ENCODE data around the gene BMP3. TPM values are rescaled to one million over a fixed set of nuclear protein-coding genes. Genes with fewer than 3 reads are reported as not detected.

The BMP3 gene
- total RNA-seq, 1 donor from 2014 or later, result not detected

DNA sequence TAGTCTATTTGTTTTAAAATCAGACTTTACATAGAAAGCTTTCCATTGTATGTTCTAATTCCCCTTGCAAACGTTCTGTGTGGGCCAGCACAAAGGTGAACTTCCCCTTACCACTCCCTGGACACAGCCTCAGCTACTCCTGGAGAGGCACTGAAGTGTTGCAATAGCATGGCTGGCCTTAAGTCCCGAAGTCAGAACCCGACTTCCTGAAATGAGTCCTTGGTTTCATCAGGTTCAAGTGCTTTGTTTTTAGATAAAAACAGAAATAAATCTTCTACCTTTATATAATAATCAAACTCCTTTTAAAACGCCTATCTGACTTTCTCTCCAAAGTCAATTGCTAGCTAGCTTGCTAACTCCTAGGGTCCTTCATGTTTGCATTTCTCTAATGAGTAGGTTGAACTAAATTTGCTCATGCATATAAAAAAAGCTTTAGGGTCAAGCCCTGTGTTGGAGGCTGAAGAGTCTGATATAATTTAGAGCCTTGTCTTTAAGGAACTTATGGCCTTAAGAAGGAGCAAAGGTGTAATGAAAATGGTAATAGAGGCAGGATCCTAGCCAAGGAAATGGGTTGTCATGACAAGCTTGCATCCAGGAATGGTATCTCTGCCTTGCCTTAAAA, 9.0 kb downstream of the BMP3 start:
- no peak for DNase-seq (ENCODE audit: extremely low read depth, low read depth, low spot score)

DNA sequence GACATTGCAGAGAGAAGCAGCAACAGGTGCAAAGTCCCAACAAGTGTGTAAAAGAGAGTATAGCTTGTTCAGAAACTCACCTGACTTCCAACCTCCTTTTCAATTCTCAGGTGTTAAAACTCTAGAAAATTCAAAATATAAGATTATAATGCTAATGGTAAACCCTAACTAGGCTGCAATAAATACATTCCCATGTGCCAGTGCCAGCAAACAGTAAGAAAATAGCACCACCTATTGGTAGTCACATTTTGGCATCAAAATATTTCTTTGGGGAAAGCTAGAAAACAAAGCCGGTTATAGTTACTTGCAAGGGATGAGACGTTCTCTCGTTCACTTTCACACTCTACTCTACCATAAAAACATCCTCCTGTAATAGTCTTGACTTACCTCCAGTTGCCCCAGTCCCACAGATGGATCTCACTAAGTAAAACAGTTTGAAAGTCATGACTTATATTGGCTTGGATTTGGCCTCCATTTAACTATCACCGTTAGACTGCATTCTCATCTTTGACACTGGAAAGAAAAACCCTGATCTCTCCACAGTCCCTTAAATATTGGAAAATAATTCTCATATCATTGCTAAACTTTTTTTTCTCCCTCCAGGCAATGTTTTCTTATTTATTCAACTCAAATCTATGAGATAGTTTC, 9.6 kb downstream of the BMP3 start:
- no peak for DNase-seq (ENCODE audit: extremely low read depth, low read depth, low spot score)

DNA sequence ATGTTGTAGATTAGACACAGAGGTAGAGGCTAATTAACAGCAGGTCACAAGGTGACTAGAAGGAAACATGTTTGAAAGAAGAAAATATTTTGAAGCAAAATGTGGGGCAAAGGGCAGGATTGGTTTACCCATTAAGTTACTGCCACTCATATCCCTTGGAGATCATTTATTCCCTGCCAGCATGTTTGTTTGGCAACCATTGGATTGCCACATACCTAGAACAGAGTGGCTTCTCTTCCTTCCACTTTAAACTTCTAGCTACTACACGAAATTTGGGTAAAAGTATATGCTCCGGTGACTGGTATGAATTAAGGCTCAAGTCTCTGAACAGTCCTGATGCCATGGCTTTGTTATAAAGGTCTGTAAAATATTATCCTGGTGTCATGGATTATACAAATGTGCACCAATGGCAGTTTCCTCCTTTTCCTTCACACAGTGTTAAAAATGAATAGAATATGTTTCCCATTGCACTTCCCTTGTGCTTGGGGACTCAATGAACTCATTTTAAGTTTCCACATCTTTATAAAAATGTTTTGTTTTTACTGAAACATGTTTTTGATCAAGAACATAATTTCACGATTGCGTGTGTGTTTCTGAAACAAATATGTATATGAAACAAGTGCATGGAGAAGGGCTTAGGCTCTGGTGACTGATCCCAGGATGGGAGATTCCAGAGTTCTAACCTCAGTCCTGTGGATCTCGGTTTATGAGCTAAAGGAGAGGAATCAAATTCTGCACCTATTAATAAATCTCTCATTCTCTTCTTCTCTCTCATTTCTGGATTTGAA, 12.3 kb downstream of the BMP3 start:
- no peak for DNase-seq (ENCODE audit: extremely low read depth, low read depth, low spot score)

DNA sequence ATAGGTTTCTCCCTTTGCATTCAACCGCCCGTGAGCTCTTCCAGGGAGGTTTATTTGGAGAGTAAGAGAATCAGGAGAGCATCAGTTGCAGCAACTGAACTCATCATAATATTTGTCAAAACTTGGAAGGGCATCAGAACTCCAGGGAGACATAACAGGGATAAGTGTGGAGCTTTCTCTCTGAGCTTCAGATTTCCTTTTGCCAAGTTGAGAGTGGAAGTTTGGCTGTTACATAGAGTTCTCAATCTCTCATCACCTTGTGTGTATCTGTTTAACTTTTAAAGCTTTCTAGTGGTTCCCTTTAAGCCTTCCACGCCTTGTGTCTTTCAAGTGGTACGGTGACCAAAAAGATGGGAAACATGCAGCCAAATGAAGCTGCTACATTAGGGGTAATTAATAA, 18.8 kb downstream of the BMP3 start:
- DNase-seq (ENCODE audit: extremely low read depth, low read depth, low spot score), result no peak

DNA sequence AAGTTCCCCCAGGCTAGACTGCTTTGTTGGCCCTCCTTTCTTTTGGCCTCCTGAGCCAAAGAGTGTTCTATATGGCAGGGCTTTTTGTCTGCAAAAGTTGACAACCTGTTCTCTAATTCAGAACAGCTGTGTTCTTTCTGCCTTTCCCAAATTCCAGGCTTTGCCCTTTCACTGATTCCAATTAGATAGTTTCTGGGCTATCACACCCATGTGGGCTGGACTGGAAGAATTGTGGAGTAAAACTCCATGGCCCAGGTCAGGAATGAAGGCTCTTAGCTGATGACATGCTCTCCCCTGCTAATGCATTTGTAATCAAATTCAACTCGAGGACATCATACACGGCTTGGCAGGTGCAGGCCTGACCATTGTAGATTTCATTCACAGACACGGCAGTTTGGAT, 19.4 kb downstream of the BMP3 start:
- no peak for DNase-seq (ENCODE audit: extremely low read depth, low read depth, low spot score)

DNA sequence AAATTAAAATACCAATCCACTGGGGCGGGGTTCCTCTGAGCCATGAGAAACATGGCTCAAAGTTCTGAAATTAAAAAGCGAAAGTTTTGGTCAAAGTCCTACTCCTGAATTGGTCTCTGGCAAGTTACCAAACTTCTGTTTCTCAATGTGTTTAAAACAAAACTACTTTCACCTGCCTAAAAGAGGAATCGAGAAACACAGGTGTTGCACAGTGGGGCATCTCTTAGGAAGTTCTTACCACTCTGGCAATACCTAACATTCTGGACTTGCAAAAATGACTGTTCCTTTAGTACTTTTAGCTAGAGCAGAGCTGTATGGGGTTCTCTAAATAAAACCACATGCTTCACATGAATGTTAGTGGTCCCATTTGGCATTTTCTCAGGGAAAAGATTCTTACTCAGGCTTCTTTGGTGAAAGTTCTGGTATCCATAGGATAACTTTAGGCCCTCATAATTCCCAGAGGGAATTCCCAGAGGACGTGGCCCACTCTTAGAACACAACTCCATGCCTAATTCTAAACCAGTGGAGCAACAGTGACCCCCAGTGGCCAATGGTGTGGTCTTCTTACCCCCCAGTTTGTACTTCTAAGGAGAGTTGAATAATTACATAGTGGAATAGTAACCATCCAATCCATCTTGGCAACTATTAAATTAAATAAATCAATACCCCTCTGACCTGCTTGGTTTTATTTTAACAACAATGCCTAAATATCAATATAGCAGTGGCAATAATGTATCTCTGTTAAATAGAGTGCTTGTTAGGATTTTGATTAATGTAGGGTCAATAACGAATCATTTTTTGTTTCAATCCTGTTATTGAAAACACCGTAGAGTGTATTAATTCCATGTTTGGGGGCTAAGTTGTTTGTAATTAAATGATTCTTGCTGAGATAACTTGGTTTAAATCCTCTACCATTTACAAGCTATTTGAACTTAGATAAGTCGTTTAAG, 21.9 kb downstream of the BMP3 start:
- DNase-seq (ENCODE audit: extremely low read depth, low read depth, low spot score), result peak; percentile 54

DNA sequence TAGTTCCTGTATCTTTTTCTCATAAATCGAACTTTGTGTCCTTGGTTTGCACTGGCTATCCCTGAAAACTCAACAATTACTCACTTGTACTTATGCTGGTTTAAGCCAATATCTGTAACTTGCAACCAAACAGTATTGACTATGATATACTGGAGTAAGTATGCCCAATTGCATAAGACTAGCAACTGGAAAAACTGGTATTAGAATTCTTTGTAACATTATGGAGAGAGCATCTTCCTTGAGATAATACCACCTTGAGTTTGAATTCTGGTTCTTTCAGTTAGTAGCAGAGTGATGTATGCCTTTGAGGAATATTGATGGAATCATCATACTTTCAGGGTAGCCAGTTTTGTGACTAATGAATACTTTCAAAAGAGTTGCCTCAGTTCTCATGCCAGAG, 28.1 kb downstream of the BMP3 start:
- no peak for DNase-seq (ENCODE audit: extremely low read depth, low read depth, low spot score)

DNA sequence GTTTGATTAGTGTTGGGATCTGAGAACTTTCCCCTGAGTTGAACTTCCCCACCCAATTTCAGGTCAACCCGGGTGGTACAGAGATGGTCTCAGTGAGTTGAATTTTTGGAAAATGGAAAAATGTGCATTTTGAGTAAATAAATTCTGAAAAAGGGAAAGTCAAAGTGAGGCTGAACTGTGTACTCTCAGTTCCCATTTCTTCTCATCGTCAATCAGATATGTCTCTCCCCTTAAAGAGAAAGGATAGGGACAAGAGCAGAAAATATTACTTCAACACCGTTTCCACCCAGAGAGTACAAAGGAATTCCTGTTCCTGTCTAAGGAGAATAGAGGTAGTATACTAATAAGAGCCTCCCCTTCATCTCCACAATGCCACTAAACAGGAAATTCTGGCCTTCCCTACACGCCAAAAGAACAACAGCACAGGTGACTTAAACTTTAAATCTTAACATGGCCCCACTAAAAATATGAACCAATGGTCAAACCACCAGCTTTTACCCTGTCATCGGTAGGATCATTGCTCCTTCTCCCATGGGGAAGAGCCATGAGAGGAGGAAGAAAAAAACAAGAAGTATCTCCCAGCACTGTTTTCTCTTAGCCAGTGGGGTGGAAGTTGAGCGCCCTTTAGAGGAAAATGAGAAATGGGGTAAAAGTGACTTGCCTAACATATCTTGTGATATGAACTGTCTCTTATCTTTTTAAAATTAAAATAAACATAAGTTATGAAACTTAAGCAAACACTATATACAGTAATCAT, 30.3 kb downstream of the BMP3 start:
- DNase-seq (ENCODE audit: extremely low read depth, low read depth, low spot score), result no peak

DNA sequence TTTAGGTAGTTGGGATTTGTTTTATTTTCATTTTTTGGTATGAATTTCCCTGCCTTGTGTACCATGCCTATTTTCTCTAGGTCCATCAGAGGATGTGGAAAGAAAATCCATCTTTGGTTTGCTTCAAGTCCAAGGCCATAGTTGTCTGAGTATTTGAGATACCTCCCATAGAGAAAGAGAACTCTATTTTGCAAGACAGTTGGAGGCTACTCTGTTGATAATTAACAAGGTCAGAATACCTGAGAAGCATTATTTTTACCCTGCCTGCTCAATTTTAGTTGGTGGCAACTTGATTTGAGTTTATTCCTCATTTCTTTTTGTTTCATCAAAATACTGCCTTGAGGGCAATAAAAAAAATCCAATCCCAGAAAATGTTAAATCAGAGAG, 30.8 kb downstream of the BMP3 start:
- no peak for DNase-seq (ENCODE audit: extremely low read depth, low read depth, low spot score)

DNA sequence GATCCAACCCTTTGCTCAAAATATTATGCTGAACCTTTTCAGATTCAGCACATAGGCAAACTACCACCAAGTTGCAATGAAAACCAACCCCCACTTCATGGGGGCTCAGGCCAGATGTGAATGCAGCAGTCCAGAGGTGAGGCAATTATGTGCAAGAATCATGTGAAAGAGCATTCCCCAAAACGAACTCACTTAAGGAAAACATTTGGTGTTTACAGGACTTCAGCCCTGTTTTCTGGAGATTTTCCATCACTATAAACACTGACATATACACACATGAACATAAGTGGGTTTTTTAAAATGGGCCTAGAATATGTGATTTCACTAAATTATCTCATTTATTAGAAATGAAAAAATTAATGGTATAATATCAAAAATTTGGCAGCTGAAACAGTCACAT, 31.5 kb downstream of the BMP3 start:
- no peak for DNase-seq (ENCODE audit: extremely low read depth, low read depth, low spot score)

DNA sequence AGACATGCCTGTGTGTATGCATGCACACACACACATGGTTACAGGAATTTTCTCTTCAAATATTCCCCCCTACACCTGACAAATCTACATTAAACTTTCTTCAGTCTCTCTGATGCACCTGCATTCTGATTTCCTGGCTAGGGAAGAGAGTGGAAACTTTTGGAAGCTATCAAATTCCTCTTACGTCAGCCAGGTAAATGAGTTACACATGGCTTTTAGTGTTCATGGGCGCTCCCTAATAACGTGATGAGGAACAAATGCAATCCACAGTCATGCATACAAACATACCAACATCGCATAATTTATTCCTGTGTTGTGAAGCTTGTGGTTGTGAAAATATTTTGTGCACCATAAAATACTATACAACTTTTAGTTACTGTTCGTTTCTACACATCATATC, 34.9 kb downstream of the BMP3 start:
- DNase-seq (ENCODE audit: extremely low read depth, low read depth, low spot score), result no peak

DNA sequence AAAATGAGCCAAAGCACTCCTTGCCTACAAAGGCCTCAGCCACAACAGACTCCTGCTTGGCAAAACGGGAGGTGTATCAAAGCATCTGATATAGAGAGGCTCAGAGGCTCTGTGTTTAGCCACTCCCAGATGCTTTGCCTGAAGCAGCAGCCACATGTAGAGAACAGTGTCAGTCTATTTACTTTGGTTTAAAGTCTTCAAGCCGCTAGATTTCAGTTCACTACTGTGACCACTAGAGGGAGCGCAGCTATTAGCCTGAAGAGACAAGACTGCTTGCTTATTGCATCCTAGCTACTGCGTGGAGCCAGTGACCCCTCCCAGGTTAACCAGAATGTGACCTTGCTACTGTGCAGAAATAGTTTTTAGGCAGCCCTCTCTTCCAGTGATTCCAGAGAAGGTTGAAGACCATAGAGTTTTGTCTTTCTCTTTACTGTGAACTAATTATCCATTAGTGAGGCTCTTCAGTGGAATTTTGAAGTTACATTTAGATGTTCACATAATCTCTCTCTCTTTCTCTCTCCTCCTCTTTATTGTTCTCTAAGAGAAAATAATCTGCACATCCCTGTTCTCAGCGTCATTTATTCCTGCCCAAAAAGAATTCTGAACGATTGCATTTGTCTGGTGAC, 39.3 kb downstream of the BMP3 start:
- peak; percentile 56 for DNase-seq (ENCODE audit: extremely low read depth, low read depth, low spot score)

DNA sequence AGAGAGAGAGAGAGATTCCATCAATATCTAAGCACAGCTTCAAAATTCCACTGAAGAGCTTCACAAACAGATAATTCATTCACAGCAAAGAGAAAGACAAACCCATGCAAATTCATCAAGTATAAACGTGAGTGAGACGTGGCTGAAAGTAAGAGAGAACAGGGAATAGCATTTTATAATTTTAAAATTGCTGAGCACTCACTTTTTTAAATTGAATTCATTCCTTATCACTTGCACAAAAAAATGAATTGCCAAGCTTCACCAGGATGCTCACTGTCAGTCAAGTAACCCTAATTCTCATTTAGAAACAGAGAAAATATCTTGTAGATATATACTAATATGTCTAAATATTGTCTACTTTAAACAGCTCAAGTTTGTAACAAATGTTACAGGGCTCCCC, 40.5 kb downstream of the BMP3 start:
- DNase-seq (ENCODE audit: extremely low read depth, low read depth, low spot score), result no peak

DNA sequence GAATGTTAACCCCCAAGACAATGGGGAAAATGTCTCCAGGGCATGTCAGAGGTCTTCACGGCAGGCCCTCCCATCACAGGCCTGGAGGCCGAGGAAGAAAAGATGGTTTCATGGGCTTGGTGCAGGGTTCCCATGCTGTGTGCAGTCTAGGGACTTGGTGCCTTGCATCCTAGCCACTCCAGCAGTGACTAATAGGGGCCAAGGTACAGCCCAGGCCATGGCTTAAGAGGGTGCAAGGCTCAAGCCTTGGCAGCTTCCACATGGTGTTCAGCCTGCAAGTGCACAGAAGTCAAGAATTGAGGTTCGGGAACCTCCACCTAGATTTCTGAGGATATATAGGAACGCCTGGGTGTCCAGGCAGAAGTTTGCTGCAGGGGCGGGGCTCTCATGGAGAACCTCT, 50.6 kb downstream of the BMP3 start:
- DNase-seq (ENCODE audit: extremely low read depth, low read depth, low spot score), result no peak

DNA sequence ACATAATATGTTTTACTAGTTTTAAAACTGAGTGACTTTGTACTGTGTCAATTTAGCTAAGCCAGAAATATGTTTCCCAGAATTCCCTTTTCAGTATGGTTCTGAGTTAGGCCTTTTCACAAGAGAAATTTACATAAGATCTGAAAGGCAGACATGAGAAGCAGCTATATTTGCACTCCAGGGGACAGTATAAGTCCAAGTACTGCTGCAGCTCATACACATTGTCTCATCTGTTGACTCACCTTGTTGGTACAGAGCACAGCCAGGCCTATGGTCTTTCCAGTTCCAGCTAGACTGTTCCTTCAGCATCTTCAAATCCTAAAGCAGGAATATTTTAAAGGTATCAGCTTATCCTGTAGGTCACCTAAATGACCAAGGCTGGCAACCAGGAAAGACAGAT, 53.5 kb downstream of the BMP3 start:
- no peak for DNase-seq (ENCODE audit: extremely low read depth, low read depth, low spot score)

DNA sequence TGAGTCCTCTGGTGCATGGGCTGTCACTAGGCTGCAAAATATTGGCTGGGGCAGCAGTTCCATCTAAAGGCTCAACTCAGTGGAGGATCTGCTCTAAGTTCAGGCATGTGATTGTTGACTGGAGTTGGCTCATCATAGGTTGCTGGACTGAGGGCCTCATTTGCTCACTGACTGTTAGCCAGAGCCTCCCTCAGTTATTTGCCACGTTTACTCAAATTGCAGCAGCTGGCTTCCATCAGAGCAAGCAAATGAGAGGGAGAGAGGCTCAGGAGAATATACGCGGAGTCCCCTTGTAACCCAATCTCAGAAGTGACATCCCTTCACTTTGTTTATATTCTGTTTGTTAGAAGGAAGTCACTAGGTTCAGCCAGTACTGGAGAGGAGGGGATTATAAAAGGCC, 54.1 kb downstream of the BMP3 start:
- no peak for DNase-seq (ENCODE audit: extremely low read depth, low read depth, low spot score)

DNA sequence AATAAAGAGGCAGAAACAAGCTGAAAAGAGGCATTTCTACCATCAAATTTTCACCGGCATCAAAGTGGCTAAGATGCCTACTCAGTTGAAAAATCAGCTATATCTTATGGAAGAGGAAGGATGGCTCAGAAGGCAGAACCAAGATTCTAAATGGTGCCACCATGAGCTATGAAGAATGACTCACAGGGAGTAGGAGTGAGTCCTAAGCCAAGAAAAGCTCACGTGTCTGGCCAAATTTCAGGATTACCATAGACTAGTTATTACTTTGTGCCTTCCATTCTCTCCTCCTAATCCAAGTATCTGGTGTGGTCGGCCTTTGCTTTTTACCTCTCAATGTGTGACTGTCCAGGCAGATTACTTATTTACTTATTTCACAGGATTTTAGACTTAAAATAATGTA, 54.8 kb downstream of the BMP3 start:
- DNase-seq (ENCODE audit: extremely low read depth, low read depth, low spot score), result no peak

DNA sequence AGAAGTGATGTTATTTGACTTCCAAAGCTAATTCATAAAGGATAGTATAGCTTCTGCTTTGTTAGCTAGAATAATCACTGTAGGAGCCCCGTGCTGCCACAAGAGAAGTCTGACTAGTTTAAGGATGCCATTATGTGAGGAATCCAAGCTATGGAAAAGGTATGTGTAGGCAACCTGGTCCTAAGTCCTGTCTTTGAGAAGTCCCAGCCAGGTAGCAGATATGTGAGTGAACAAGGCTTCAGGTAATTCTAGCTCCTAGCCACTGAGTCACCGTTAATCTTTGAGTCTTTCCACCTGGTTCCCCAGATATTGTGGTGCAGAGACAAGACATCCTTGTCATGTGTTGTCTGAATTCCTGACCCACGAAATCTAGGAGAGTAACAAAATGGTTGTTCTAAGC, 55.5 kb downstream of the BMP3 start:
- no peak for DNase-seq (ENCODE audit: extremely low read depth, low read depth, low spot score)

DNA sequence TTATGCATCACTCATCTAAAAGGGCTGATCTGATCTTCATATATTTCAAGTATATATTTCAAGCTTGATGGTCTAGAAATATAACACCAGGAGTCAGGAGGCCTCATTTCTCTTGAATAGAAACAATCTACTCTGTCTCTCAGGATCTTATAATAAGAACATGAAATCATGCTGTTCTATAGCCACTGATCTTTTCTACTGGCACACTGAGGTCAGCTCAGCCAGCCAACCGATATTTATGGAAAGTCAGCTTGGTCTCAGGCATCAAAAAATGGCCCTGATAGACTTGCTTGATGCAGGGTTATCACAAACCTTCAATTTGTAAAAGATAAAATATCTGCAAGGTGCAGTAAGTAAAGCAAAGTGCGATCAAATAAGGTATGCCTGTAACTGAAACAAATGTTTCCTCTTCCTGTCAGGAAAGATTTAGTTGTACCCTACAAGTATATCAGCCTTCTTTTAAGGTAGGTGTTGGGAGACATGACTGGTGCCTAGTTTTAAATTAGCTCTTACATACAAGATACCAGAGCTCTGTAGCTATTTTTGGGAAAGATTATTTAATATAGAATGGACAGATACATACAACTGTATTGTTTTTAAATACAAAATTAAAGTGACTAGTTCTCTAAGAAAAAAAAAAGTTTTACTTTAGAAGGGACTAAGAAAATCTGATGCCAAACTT, 63.4 kb downstream of the BMP3 start:
- no peak for DNase-seq (ENCODE audit: extremely low read depth, low read depth, low spot score)

Measured in glomerular endothelial cell (primary cell).